Left forelimb (tissue), 1 donor: ENCODE measurements around the gene PLPP3.

Experiments used
- DNase-seq: peaks from one replicate; pipeline ENCODE4 v3.0.0-alpha.2; 2018; ENCODE audit warnings: low spot score

The PLPP3 gene

DNA sequence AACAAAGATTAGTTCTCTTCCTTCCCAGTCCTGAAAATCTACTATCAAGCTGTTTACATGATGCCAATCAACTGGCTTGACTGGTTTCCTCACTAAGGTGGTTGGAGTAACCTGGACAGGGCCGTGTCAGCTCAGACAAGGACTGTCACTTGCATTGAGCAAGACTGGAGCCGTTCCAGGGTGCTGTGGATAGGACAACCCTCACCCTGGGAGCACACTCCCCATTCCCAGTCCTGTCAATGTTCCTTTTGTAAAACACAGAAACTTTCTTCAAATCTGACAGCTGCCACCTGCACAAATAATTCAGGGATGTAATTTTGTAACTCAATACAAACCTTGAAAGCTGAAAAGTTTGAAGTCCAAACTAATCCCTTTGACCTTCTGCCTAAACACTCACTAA is 31.4 kb downstream of the PLPP3 start:
- no peak for DNase-seq

DNA sequence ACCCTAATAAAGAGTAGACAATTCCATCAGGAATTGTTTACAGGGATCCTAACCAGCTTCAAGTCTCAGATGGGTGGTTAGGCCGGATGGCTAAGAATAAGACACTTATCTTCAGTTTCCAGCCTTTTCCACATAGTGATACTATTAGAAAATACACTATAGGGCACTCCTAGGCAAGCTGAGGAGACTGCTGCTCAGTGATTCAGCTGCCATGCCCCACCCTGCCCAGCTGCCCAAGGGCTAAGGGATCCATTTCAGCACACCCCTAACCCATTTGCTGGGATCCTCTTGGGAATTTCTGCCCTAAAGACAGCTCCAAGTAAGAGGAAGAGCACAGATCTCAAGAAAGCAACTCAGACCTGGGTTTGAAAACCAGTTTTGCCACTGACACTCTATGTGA is 31.9 kb downstream of the PLPP3 start:
- DNase-seq, result no peak

- no peak for DNase-seq
These were observed 33.7 kb downstream of the PLPP3 start for GRCh38 chr1:56545711-56546110.

DNA sequence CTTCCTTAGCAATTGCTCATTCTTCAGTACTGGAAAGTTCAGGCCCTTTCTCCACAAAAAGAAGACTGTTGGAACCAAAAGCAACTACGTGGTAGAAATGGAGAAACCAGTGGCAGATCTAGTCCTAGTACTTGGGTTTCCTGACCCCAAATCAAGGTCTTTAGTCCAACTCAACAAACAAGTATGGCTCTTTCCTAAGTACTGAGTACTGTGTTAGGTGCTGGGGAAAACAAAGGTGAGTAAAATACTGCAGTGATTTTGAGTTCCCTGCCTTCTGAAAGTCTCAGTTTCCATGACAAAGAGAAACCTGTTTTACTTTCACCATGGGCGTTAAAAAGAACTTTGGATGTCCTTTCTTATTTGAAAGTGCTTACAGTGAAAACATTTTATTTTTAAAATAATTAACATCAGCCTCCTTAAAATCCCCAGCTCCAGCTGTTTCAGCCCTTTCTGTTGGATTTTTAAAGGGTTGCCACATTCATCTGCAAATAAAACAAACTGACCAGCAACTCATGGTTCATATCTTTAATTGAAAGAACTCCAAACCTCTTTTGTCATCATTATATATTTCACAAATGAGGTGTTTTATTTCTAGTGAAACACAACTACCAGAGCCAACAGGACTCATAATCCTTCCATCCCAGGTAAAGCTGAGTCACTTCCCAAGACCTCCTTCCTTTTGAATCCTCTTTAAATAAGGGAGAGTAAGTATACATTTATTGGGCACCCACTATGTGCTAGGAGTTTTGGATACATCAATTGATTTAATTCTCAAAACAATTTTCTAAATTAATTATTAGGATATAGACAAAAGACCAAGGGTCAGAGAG is 35.4 kb downstream of the PLPP3 start:
- DNase-seq, result no peak

DNA sequence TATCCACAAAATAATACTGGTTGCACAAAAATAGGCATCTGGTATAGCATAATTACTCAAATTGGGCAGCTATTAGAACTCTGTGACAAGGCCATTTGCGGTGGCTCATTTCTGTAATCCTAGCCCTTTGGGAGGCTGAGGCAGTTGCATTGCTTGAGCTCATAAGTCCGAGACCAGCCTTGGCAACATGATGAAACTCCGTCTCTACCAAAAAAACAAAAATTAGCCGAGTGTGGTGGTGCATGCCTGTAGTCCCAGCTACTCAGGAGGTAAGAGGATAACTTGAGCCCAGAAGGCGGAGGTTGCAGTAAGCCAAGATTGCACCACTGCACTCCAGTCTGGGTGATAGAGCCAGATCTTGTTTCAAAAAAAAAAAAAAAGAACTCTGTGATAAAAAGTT is 36.7 kb downstream of the PLPP3 start:
- DNase-seq, result no peak

GRCh38 chr1:56541408-56541807 is 38.0 kb downstream of the PLPP3 start:
- DNase-seq, result no peak

DNA sequence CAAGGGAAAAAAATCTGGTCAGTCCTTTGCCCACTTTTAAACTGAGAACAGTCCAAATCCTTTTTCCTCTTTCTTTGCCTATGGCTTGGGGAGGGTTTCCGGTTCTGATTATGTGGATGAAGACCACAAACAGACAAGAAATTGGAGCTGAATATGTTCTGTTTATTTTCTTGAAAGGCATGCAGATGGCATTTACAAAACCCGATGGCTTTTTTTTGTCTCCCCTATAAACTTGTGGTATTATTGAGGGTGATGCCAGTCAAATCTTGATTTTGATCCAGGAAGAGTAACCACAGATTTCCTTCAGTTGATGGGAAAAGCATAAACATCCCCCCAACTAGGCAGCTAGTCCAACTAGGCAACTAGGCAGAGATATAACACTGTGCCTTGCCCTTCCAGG is 38.9 kb downstream of the PLPP3 start:
- no peak for DNase-seq

DNA sequence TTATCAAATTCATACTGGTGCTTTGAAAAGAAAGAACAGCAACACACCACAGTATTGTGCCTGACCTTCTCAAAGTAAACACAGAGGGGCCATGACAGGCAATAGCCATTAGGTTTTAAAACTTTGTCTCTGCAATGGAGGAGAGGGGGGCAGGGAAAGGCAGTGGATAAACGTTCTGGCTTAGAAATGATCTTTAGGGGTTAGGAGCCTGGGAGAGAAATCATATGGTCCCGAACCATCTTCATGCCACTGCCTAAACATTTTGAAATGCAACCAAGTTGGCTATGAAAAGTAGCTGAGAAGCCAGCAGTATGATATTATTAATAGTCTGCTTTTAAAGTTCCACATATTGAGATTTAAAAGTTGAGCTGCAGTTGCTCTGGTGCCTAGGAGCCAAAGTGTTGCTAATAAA is 39.8 kb downstream of the PLPP3 start:
- no peak for DNase-seq

DNA sequence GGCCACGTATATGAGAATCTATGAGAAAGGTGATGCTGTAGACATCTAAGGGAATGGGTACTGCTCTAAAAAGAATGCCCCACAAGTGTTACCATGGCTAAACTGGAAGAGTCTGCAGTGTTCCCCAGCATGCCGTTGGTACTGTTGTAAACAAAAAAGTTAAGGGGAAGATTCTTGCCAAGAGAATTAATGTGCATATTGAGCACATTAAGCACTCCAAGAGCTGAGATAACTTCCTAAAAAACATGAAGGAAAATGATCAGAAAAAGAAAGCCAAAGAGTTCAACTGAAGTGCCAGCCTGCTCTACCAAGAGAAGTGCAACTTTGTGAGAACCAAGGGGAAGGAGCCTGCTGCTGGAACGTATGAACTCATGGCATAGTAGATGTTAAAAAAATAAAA is 40.8 kb downstream of the PLPP3 start:
- no peak for DNase-seq

DNA sequence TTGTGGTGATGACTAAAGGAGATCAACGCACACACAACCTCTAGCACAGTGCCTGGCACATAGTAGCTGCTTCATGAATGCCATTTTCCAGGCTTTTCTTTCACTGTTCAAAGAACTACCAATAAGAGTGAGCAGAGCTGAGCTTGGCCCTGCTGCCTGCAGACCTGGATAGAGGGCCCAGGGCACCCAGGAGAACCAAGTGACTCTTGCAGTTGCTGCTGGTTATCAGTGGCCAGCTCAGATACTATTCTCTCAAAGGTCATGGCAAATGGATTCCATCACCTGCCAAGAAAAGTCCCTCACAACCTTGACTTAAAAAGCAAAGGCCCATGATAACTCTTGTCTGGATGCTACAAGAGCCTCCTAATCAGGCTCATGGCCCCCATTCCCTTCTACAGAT is 41.7 kb downstream of the PLPP3 start:
- no peak for DNase-seq

GRCh38 chr1:56535939-56536338 is 43.4 kb downstream of the PLPP3 start:
- DNase-seq, result no peak

GRCh38 chr1:56535362-56535761 is 44.0 kb downstream of the PLPP3 start:
- no peak for DNase-seq

DNA sequence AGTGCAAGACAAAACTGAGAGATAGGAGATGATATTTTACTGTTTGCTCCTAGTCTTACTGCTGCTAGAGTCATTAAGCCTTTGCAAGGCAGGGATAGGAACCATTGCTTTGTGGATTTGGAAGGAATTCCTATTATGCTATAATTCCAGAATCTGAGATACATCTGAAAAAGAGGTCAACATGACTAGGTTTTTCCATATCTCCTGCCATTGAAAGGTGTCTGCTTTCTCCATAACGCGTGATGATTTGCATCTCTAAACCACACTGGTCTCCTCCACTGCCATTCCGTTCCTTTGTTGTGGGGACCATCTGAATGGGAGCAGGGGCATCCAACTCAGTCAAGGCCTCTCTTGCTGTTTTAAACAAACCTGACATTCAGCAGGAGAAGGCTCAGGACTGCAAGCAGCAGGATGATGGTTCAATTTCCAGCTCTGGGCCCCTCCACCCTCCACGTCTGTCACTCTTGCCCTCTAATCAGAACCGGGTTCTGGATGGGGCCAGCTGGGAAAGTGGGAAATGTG is 45.2 kb downstream of the PLPP3 start:
- DNase-seq, result no peak

DNA sequence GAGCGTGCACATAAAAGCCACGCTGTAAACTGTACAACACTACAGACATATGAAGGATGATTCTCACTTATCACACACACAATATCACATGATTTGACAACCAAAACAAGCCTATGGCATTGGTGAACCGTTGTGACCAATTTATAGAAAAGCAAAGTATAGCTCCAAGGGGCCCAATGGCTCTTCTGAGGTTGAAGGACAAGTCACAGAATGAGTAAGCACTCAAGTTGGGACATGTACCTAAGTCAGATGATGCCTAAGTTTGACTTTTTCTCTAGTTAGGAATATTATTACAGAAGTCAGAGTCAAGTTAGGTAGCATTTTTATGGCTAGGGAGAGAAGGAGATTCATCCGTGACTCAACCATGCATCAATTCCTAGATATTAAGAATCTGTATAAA is 45.7 kb downstream of the PLPP3 start:
- no peak for DNase-seq

DNA sequence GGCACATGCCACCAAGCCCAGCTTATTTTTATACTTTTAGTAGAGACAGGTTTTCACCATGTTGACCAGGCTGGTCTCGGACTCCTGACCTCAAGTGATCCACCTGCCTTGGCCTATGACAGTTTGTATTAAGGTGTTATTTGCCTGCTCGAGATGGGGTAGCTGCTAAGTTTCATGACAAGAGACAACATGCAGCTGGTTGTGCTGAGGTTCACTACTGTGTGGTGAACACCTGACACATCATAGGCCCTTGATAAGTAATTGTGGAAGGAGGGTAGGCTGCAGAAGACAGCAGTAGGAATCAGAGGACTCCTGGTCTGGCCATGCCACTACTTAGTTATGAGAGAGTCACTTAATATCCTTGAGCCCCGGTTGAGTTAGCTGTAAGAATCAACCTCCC is 46.2 kb downstream of the PLPP3 start:
- no peak for DNase-seq

DNA sequence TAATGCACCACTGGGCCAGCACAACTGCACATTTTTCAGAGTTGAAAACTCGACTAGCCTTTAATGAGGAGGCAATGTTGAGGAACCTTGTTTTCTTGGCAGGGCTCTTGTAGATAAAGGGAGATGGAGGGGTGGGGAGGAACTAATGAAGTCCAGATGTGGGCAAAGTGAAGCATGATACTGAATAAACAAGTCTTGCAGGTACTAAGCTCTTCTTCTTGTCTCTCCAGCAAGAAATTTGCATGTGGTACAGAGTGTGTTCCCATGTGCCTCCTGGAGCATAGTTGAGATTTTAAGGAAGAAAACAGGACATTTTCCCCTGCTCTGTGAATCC is 47.0 kb downstream of the PLPP3 start:
- DNase-seq, result no peak

DNA sequence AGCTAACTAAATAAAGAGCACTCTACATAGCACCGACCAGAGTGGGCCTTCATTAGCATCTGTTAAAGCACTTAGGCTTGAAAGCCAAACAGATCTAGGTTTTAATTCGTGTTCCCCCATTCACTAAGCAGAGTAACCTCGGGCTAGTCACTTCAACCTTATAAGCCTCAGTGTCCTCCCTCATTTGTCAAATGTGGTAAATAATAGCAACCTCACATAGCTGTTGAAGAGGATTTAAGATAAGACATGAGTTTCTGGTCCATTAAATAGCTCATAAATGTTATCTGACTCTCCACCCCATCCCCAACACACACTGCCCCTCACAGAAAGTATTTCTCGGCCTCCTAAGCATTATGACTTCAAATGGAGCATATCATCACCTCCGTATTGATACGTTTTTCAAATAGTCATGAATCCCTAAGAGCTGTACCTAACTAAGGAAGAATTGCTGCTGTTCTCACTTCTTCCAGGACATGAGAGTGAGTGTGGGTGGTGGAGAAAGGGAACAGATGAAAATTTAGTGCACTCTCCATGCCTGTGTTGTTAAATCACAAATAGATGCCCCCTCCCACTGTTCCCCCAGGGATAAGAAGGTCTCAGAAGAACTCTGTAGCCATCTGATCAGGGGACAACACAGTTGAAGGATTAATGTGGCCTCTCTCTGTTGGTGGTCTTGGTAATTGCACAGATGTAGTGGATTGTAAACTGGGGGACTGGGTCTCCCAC is 47.6 kb downstream of the PLPP3 start:
- DNase-seq, result no peak

- DNase-seq, result no peak
These were observed 49.6 kb downstream of the PLPP3 start for GRCh38 chr1:56529801-56530200.

GRCh38 chr1:56527548-56528302 is 51.6 kb downstream of the PLPP3 start:
- DNase-seq, result no peak

DNA sequence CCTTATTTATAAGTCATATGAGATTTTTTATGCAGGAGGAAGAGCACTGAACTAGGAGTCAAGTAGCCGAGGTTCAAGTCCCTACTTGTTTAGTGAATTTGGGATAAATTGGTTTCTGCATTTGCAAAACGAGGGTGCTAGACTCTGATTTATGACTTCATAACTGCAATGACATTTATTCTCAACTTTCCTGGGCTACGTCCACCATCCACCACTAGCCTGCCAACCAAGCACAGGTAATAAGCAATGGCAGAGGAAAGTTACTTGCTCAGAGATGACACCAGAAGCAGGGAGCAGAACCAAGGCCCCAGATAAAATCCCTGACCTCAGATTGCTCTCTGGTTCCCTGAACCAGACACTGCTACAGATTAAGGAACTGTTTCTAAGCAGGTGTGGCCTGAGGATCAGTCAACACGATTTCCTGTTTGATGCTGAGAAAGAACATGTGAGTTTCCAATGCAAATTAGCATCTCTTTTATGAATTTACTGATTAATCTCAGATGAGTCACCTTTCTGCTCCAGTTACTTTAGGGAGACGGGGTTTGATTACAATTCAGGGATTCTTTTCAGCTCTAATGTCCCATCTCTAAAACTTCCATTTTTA is 52.7 kb downstream of the PLPP3 start:
- DNase-seq, result no peak

GRCh38 chr1:56525489-56526041 is 53.8 kb downstream of the PLPP3 start:
- no peak for DNase-seq

GRCh38 chr1:56524263-56524662 is 55.1 kb downstream of the PLPP3 start:
- no peak for DNase-seq
